ENCODE measurements around the gene UBN2. TPM values are rescaled to one million over a fixed set of nuclear protein-coding genes. Genes with fewer than 3 reads are reported as not detected.

The UBN2 gene
- total RNA-seq, 2 experiments from 2014 or later = 7.2 to 19.9 TPM

GRCh38 chr7:139328375-139328774 lies 97.3 kb downstream of the UBN2 start:
- DNase-seq (ENCODE audit: low spot score) = no peak
- intact Hi-C loops (cut with micrococcal nuclease; ENCODE audit: unreplicated experiment) = no loop called here
- Histone ChIP-seq H3K79me2 (ENCODE audit: insufficient read depth, low read depth, low read length) (no peaks in the 10 kb centered on the region), H3K36me3 (ENCODE audit: insufficient read depth, low read length) (no peaks in the 10 kb centered on the region), H3K27ac (ENCODE audit: low read depth, low read length, poor library complexity, severe bottlenecking) (no peak overlapping the region), H2AFZ (ENCODE audit: low read length) (no peak overlapping the region), H4K20me1 (ENCODE audit: insufficient read depth, low read length) (no peaks in the 10 kb centered on the region), H3K4me3 (ENCODE audit: low read depth, low read length, poor library complexity, severe bottlenecking) (no peak overlapping the region), H3K4me1 (ENCODE audit: insufficient read depth, low read length, poor library complexity, severe bottlenecking) (peaks cover 5% of the 10 kb centered on the region), H3K9me3 (ENCODE audit: low read length) (no peaks in the 10 kb centered on the region), H3K9me2 (ENCODE audit: insufficient read depth, low read length) (no peaks in the 10 kb centered on the region), H3K4me2 (ENCODE audit: low read length) (no peak overlapping the region)
- BruUV-seq (replicated peaks) = no TSS peak
- POLR2A ChIA-PET = interaction anchor here (2.1 kb wide), 1 partner anchor 11 kb away, joined by 11 read pairs; no protein-coding TSS in a partner anchor
- CTCF ChIA-PET (ENCODE audit: unreplicated experiment) = no interaction called here
- TF ChIP-seq, protein P1, sequence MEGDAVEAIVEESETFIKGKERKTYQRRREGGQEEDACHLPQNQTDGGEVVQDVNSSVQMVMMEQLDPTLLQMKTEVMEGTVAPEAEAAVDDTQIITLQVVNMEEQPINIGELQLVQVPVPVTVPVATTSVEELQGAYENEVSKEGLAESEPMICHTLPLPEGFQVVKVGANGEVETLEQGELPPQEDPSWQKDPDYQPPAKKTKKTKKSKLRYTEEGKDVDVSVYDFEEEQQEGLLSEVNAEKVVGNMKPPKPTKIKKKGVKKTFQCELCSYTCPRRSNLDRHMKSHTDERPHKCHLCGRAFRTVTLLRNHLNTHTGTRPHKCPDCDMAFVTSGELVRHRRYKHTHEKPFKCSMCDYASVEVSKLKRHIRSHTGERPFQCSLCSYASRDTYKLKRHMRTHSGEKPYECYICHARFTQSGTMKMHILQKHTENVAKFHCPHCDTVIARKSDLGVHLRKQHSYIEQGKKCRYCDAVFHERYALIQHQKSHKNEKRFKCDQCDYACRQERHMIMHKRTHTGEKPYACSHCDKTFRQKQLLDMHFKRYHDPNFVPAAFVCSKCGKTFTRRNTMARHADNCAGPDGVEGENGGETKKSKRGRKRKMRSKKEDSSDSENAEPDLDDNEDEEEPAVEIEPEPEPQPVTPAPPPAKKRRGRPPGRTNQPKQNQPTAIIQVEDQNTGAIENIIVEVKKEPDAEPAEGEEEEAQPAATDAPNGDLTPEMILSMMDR (conservative IDR thresholded peaks at IDR 0.05; ENCODE audit: low read length) = no peak
- no peak for TF ChIP-seq EZH2phosphoT487 (IDR thresholded peaks at IDR 0.05; ENCODE audit: borderline replicate concordance, low read depth, low read length)

DNA sequence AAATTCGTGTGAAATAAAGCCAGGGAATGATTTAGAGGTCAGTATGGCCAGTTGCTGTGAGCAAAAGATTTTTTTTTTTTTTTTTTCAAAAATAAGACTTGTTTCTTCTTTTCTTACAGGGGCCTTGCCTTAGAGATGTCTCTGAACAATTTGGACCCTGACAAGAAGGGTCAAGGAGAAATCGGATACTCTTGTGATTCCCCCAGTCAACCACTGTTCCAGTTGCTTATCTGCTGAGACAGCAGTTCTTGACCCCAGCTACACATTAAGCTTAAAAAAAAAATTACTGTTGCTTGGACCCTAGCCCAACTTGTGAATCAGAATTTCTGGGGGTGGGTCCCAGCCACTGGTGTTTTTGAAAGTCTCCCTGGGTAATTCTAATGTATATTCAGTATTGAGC lies 98.1 kb downstream of the UBN2 start:
- no peak overlapping the region for H3K4me2 ChIP-seq (ENCODE audit: low read length)
- BruUV-seq (replicated peaks) = no TSS peak
- no peaks in the 10 kb centered on the region for H3K9me2 ChIP-seq (ENCODE audit: insufficient read depth, low read length)
- no peaks in the 10 kb centered on the region for H3K9me3 ChIP-seq (ENCODE audit: low read length)
- intact Hi-C loops (cut with micrococcal nuclease; ENCODE audit: unreplicated experiment) = no loop called here
- DNase-seq (ENCODE audit: low spot score) = no peak
- no peak overlapping the region for H3K4me3 ChIP-seq (ENCODE audit: low read depth, low read length, poor library complexity, severe bottlenecking)
- no peaks in the 10 kb centered on the region for H4K20me1 ChIP-seq (ENCODE audit: insufficient read depth, low read length)
- TF ChIP-seq EZH2phosphoT487 (IDR thresholded peaks at IDR 0.05; ENCODE audit: borderline replicate concordance, low read depth, low read length) = no peak
- TF ChIP-seq, protein P1 (conservative IDR thresholded peaks at IDR 0.05; ENCODE audit: low read length) = no peak
- ChIA-PET CTCF (ENCODE audit: unreplicated experiment) (no interaction called here), POLR2A (interaction anchor here (0.6 to 2.1 kb wide), 2 partner anchors 10 to 34 kb away, joined by 3 to 11 read pairs; no protein-coding TSS in a partner anchor)
- no peaks in the 10 kb centered on the region for H3K36me3 ChIP-seq (ENCODE audit: insufficient read depth, low read length)
- no peaks in the 10 kb centered on the region for H3K79me2 ChIP-seq (ENCODE audit: insufficient read depth, low read depth, low read length)
- peaks cover 5% of the 10 kb centered on the region for H3K4me1 ChIP-seq (ENCODE audit: insufficient read depth, low read length, poor library complexity, severe bottlenecking)
- no peak overlapping the region for H2AFZ ChIP-seq (ENCODE audit: low read length)
- no peak overlapping the region for H3K27ac ChIP-seq (ENCODE audit: low read depth, low read length, poor library complexity, severe bottlenecking)

GRCh38 chr7:139330333-139331030 lies 99.4 kb downstream of the UBN2 start:
- Histone ChIP-seq H3K27ac (ENCODE audit: low read depth, low read length, poor library complexity, severe bottlenecking) (no peak overlapping the region), H3K36me3 (ENCODE audit: insufficient read depth, low read length) (no peaks in the 10 kb centered on the region), H2AFZ (ENCODE audit: low read length) (no peak overlapping the region), H3K4me3 (ENCODE audit: low read depth, low read length, poor library complexity, severe bottlenecking) (no peak overlapping the region), H3K4me1 (ENCODE audit: insufficient read depth, low read length, poor library complexity, severe bottlenecking) (peaks cover 5% of the 10 kb centered on the region), H3K9me3 (ENCODE audit: low read length) (no peaks in the 10 kb centered on the region), H4K20me1 (ENCODE audit: insufficient read depth, low read length) (no peaks in the 10 kb centered on the region), H3K79me2 (ENCODE audit: insufficient read depth, low read depth, low read length) (no peaks in the 10 kb centered on the region), H3K4me2 (ENCODE audit: low read length) (no peak overlapping the region), H3K9me2 (ENCODE audit: insufficient read depth, low read length) (no peaks in the 10 kb centered on the region)
- intact Hi-C loops (cut with micrococcal nuclease; ENCODE audit: unreplicated experiment) = no loop called here
- DNase-seq (ENCODE audit: low spot score) = no peak
- ChIA-PET CTCF (ENCODE audit: unreplicated experiment) (no interaction called here), POLR2A (interaction anchor here (0.7 to 2.1 kb wide), 2 partner anchors 9 to 333 kb away, joined by 3 to 11 read pairs; no protein-coding TSS in a partner anchor)
- BruUV-seq (replicated peaks) = no TSS peak
- no peak for TF ChIP-seq EZH2phosphoT487 (IDR thresholded peaks at IDR 0.05; ENCODE audit: borderline replicate concordance, low read depth, low read length)
- TF ChIP-seq, protein P1 (conservative IDR thresholded peaks at IDR 0.05; ENCODE audit: low read length) = no peak
